ENCODE results near the gene ASPG. TPM values are rescaled to one million over a fixed set of nuclear protein-coding genes. Genes with fewer than 3 reads are reported as not detected.

ASPG gene
- total and polyA plus RNA-seq, 2 experiments from 2014 or later = 5.9 to 20.3 TPM

DNA sequence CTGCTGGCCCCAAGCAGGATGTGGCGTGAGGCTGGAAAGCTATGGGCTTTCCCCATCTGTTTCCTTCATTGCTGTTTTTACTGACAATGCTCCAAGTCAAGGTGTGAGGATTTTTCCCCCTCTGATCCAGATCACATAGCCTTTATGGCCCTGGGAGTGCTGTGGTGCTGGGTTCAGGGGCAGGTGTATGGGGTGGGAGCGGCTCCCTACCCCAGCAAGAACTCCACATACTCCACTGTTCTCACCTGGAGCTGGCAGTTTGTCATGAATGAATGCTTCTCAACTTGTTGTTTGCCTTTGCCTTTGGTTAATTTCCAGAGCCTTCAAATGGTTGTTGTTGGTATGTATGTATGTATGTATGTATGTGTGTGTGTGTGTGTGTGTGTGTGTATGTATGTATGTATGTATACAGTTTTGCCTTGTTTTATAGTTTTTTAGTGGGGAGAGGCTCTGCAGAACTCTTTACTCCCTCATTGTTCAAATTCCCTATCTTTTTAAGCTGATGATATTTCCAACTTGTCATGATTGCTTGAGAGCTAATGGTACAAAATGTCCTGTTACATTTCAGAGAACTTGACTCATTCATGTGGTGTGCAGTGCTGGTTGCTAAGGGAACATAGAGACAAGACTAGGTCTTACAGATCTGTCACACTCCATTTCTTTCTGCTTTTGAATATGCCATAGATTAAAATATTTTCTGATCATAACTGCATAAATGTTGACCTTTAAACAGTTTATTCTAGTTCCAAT is 36.6 kb upstream of the ASPG start:
- no peaks in the 10 kb centered on the region for H3K79me2 ChIP-seq
- H3K27me3 ChIP-seq = no peaks in the 10 kb centered on the region
- H3K9me2 ChIP-seq (replicated peaks; ENCODE audit: insufficient read depth) = no peaks in the 10 kb centered on the region
- peak overlapping the region; percentile 55 for H3K4me2 ChIP-seq
- DNase-seq (ENCODE audit: low spot score) = peak; percentile 57
- 85% methylated on average over 2 of the region's 2 CpGs for WGBS (ENCODE audit: low lambda C conversion rate, missing lambda C conversion rate)
- H3K4me3 ChIP-seq = no peak overlapping the region
- peaks cover 15% of the 10 kb centered on the region for H3K4me1 ChIP-seq (ENCODE audit: insufficient read depth)
- no peaks in the 10 kb centered on the region for H3K9me3 ChIP-seq (ENCODE audit: low read depth)
- no peaks in the 10 kb centered on the region for H3K36me3 ChIP-seq (replicated peaks; ENCODE audit: insufficient read depth, low read depth)
- peak overlapping the region; percentile 92 for H3K27ac ChIP-seq
- H4K20me1 ChIP-seq (ENCODE audit: insufficient read depth, poor library complexity, severe bottlenecking) = no peaks in the 10 kb centered on the region
- H2AFZ ChIP-seq = no peak overlapping the region
- TF ChIP-seq EZH2phosphoT487 (IDR thresholded peaks at IDR 0.05; ENCODE audit: low read depth, severe bottlenecking, unreplicated experiment) (no peak), EZH2 (IDR thresholded peaks at IDR 0.05; ENCODE audit: borderline replicate concordance) (no peak)
- TF ChIP-seq, protein P1, sequence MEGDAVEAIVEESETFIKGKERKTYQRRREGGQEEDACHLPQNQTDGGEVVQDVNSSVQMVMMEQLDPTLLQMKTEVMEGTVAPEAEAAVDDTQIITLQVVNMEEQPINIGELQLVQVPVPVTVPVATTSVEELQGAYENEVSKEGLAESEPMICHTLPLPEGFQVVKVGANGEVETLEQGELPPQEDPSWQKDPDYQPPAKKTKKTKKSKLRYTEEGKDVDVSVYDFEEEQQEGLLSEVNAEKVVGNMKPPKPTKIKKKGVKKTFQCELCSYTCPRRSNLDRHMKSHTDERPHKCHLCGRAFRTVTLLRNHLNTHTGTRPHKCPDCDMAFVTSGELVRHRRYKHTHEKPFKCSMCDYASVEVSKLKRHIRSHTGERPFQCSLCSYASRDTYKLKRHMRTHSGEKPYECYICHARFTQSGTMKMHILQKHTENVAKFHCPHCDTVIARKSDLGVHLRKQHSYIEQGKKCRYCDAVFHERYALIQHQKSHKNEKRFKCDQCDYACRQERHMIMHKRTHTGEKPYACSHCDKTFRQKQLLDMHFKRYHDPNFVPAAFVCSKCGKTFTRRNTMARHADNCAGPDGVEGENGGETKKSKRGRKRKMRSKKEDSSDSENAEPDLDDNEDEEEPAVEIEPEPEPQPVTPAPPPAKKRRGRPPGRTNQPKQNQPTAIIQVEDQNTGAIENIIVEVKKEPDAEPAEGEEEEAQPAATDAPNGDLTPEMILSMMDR (IDR thresholded peaks at IDR 0.05; ENCODE audit: poor library complexity) = no peak

DNA sequence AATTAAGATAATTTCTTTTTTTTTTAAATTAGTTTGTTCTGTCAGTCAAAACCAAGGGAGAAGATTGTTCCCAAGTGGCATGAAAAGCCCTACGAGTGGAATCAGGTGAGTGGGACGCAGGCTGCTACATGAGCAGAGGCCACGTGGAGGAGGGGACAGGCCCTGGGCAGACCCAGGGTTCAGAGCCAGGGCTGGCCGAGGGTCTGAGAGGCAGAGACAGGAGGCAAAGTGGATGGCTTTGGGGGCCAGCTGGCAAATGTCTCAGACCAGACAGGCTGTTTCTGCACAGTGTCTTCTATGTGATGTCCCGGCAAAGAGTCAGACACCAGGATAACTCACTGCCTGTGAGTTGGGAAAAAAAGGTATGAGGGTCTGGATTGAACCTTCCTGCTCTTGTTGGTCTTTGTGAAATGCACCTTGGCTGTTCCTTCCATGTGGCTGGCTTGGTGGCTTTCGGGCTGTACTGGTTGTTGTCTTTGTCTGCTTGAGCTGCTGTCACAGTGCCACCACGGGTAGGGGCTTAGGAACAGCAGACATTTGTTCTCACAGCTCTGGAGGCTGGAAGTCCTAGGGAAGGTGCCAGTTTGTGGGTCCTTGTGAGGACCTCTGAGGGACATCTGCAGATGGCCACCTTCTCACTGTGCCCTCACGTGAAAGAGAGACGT is 35.8 kb upstream of the ASPG start:
- Histone ChIP-seq H4K20me1 (ENCODE audit: insufficient read depth, poor library complexity, severe bottlenecking) (no peaks in the 10 kb centered on the region), H3K36me3 (replicated peaks; ENCODE audit: insufficient read depth, low read depth) (no peaks in the 10 kb centered on the region), H2AFZ (no peak overlapping the region), H3K79me2 (no peaks in the 10 kb centered on the region), H3K4me3 (no peak overlapping the region), H3K4me1 (ENCODE audit: insufficient read depth) (peaks cover 15% of the 10 kb centered on the region), H3K4me2 (peak overlapping the region; percentile 55), H3K9me2 (replicated peaks; ENCODE audit: insufficient read depth) (no peaks in the 10 kb centered on the region), H3K27me3 (no peaks in the 10 kb centered on the region), H3K27ac (peak overlapping the region; percentile 85), H3K9me3 (ENCODE audit: low read depth) (no peaks in the 10 kb centered on the region)
- 63% methylated on average over 9 of the region's 9 CpGs for WGBS (ENCODE audit: low lambda C conversion rate, missing lambda C conversion rate)
- no peak for DNase-seq (ENCODE audit: low spot score)
- TF ChIP-seq, protein P1 (IDR thresholded peaks at IDR 0.05; ENCODE audit: poor library complexity) = no peak
- TF ChIP-seq EZH2phosphoT487 (IDR thresholded peaks at IDR 0.05; ENCODE audit: low read depth, severe bottlenecking, unreplicated experiment) (no peak), EZH2 (IDR thresholded peaks at IDR 0.05; ENCODE audit: borderline replicate concordance) (no peak)

GRCh38 chr14:104051092-104051813 is 34.2 kb upstream of the ASPG start:
- Histone ChIP-seq H3K27me3 (no peaks in the 10 kb centered on the region), H3K27ac (no peak overlapping the region), H4K20me1 (ENCODE audit: insufficient read depth, poor library complexity, severe bottlenecking) (no peaks in the 10 kb centered on the region), H2AFZ (no peak overlapping the region), H3K36me3 (replicated peaks; ENCODE audit: insufficient read depth, low read depth) (no peaks in the 10 kb centered on the region), H3K4me1 (ENCODE audit: insufficient read depth) (peaks cover 15% of the 10 kb centered on the region), H3K79me2 (no peaks in the 10 kb centered on the region), H3K9me3 (ENCODE audit: low read depth) (no peaks in the 10 kb centered on the region), H3K9me2 (replicated peaks; ENCODE audit: insufficient read depth) (no peaks in the 10 kb centered on the region), H3K4me2 (no peak overlapping the region), H3K4me3 (no peak overlapping the region)
- WGBS (ENCODE audit: low lambda C conversion rate, missing lambda C conversion rate) = 92% methylated on average over 5 of the region's 5 CpGs
- TF ChIP-seq EZH2phosphoT487 (IDR thresholded peaks at IDR 0.05; ENCODE audit: low read depth, severe bottlenecking, unreplicated experiment) (no peak), EZH2 (IDR thresholded peaks at IDR 0.05; ENCODE audit: borderline replicate concordance) (no peak)
- TF ChIP-seq, protein P1 (IDR thresholded peaks at IDR 0.05; ENCODE audit: poor library complexity) = no peak
- no peak for DNase-seq (ENCODE audit: low spot score)

Data from hepatocyte (in vitro differentiated cells).